ENCODE results near the gene GNG7.

- no peak for TF ChIP-seq ZFP3 (CRISPR knock-in tag; IDR thresholded peaks at IDR 0.05)
- TF ChIP-seq TSHZ2 (CRISPR knock-in tag; IDR thresholded peaks at IDR 0.05): no peak
- TF ChIP-seq POU6F1 (CRISPR knock-in tag; IDR thresholded peaks at IDR 0.05; ENCODE audit: borderline replicate concordance, low read depth): no peak
- no peak for TF ChIP-seq OSR1 (CRISPR knock-in tag; IDR thresholded peaks at IDR 0.05)
- no peak for TF ChIP-seq CSRNP3 (CRISPR knock-in tag; IDR thresholded peaks at IDR 0.05)
Measured at GRCh38 chr19:2575734-2576481, 126.6 kb downstream of the GNG7 start.
